CD4-positive, alpha-beta memory T cell (primary cell): ENCODE data around the gene TXNRD2. TPM values are rescaled to one million over a fixed set of nuclear protein-coding genes. Genes with fewer than 3 reads are reported as not detected.
A peak's percentile ranks its signal among the peaks of the same experiment; 100 is the strongest.
"Not testable (repeated sequence)": the region's sequence is repeated elsewhere in the genome, so short reads cannot be mapped to it uniquely, and the experiment has no call there.

ENCODE experiments used
- CTCF ChIA-PET: fragments of 350-600 bp; sonication (Branson Sonifier 250); formaldehyde crosslinking; loops from one replicate; lab custom pipeline; 2021; ENCODE audit warnings: inconsistent platforms; ENCODE audit not compliant: partially characterized antibody; lab: Charles Lee
- POLR2A ChIA-PET: fragments of 350-600 bp; sonication (Branson Sonifier 250); formaldehyde crosslinking; loops from one replicate; lab custom pipeline; 2021; ENCODE audit not compliant: partially characterized antibody; lab: Charles Lee
- DNase-seq, 5 donors: peaks; one replicate each; pipeline versions ENCODE4 v3.0.0 to v3.0.0-alpha.2; 2020 to 2022; ENCODE audit warnings: mixed read lengths in 1 of 5
- H3K27ac ChIP-seq: one replicate; pipeline ENCODE4 v1.7.0; 2013; ENCODE audit warnings: low read depth, low read length
- H3K27me3 ChIP-seq: 2 replicates; pipeline ENCODE4 v1.7.0; 2013; ENCODE audit warnings: mild to moderate bottlenecking, low read length, moderate library complexity; ENCODE audit not compliant: insufficient read depth
- H3K36me3 ChIP-seq: 2 replicates; pipeline ENCODE4 v1.7.0; 2013; ENCODE audit warnings: mild to moderate bottlenecking, low read length, moderate library complexity; ENCODE audit not compliant: insufficient read depth
- H3K4me1 ChIP-seq: 2 replicates; pipeline ENCODE4 v1.7.0; 2013; ENCODE audit warnings: mild to moderate bottlenecking, low read length, moderate library complexity; ENCODE audit not compliant: insufficient read depth
- H3K4me3 ChIP-seq, 2 donors: one replicate each; pipeline ENCODE4 v1.7.0; 2013; ENCODE audit warnings: low read length in 2 of 2, mild to moderate bottlenecking in 1 of 2
- H3K9me3 ChIP-seq, 2 donors: one replicate each; pipeline ENCODE4 v1.7.0; 2013; ENCODE audit warnings: low read length in 2 of 2, control low read depth in 1 of 2; ENCODE audit not compliant: control insufficient read depth in 1 of 2
- H3K27ac Mint-ChIP-seq, 7 donors: one replicate each; pipeline ENCODE4 v1.8.0; 2020 to 2021; ENCODE audit warnings: mixed read lengths in 7 of 7, mild to moderate bottlenecking in 6 of 7, inconsistent platforms in 3 of 7, moderate library complexity in 3 of 7
- H3K27me3 Mint-ChIP-seq, 2 donors: one replicate each; pipeline ENCODE4 v1.8.0; 2020 to 2021; ENCODE audit warnings: mixed read lengths in 2 of 2
- H3K36me3 Mint-ChIP-seq, 2 donors: one replicate each; pipeline ENCODE4 v1.8.0; 2020 to 2021; ENCODE audit warnings: mixed read lengths in 2 of 2, inconsistent platforms in 1 of 2, mild to moderate bottlenecking in 1 of 2
- H3K4me1 Mint-ChIP-seq, 4 donors: one replicate each; pipeline ENCODE4 v1.8.0; 2020 to 2021; ENCODE audit warnings: mixed read lengths in 4 of 4, mild to moderate bottlenecking in 1 of 4
- H3K4me3 Mint-ChIP-seq, 8 donors: one replicate each; pipeline ENCODE4 v1.8.0; 2020 to 2021; ENCODE audit warnings: mixed read lengths in 8 of 8, mild to moderate bottlenecking in 7 of 8, moderate library complexity in 6 of 8, inconsistent platforms in 3 of 8
- H3K9me3 Mint-ChIP-seq, 8 donors: one replicate each; pipeline ENCODE4 v1.8.0; 2020 to 2021; ENCODE audit warnings: mixed read lengths in 8 of 8, mild to moderate bottlenecking in 5 of 8, inconsistent platforms in 3 of 8, moderate library complexity in 1 of 8
- intact Hi-C: fragments of 100-400 bp; cut with micrococcal nuclease; formaldehyde crosslinking; loops from one replicate; pipeline ENCODE4 v1.15.1; 2023
- polyA plus RNA-seq, 2 donors: library from polyadenylated mRNA; unstranded; fragments of 300-500 nt; fragmentation: Illumina TruSeq; gene quantifications; one replicate each; pipeline ENCODE4 v1.2.3, GENCODE V29; 2021
- total RNA-seq, 2 experiments: library from RNA; stranded (reverse); gene quantifications; one replicate each; pipeline ENCODE4 v1.2.3, GENCODE V29; 2021

The TXNRD2 gene
- total and polyA plus RNA-seq, 4 experiments from 2014 or later: 8.5 to 35.9 (median 22.7) TPM

DNA sequence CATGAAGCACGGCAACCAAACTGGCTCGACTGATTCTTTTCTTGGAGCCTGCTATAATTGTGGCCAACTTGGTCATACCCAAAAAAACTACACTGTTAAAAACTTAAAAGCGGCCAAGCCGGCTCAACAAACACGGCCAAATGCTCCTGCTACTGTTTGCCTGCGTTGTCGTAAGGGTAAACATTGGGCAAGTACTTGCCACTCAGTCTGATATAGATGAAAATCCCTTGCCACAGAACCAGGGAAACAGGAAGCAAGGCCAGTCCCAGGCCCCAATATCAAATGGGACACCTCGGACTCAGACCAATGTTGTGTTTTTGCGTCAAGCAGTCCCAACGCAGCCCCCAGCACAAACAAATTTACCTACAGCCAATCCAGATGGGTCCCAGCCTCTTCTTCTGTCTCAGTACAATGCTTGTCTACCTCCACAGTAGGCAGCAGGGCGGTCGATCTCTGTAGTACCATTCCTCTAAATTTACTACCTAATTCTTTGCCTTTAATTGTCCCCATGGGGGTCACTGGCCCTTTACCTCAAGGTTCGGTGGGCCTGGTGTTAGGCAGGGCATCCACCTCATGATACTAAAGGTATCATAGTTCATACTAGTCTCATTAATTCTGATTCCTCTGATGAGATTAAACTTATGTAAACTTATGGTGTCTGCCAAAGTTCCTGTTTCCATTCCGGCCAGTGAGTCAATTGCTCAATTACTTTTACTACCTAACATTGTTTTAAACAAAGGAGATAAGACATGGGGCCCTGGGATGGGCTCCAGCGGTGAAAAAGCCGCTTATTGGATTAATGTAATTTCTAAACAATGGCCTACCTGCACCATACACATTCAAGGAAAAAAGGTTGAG is 3.8 kb downstream of the TXNRD2 start:
- peaks cover 19% of the 10 kb centered on the region for H3K4me1 ChIP-seq
- peaks cover 30 to 35% of the 10 kb centered on the region in 2 donors for H3K36me3 Mint-ChIP-seq
- H3K9me3 ChIP-seq: no peaks in the 10 kb centered on the region
- no peaks in the 10 kb centered on the region for H3K27me3 Mint-ChIP-seq
- peaks cover 12 to 33% (median 24%) of the 10 kb centered on the region in 4 donors for H3K4me1 Mint-ChIP-seq
- peak overlapping the region in 2 of 7 donors; percentile 13 to 65 for H3K27ac Mint-ChIP-seq
- H3K4me3 ChIP-seq: no peak overlapping the region
- DNase-seq: no peak
- POLR2A ChIA-PET: no interaction called here
- intact Hi-C loops: no loop called here
- CTCF ChIA-PET: no interaction called here
- H3K27me3 ChIP-seq: no peaks in the 10 kb centered on the region
- H3K27ac ChIP-seq: no peak overlapping the region
- peak overlapping the region in 1 of 8 donors; percentile 1 for H3K4me3 Mint-ChIP-seq
- peaks cover 4% of the 10 kb centered on the region for H3K36me3 ChIP-seq
- H3K9me3 Mint-ChIP-seq: peaks cover 3 to 20% (median 15%) of the 10 kb centered on the region in 8 donors

GRCh38 chr22:19936513-19936912 is 5.1 kb downstream of the TXNRD2 start:
- Mint-ChIP-seq H3K27ac (no peak overlapping the region), H3K36me3 (peaks cover 30 to 33% of the 10 kb centered on the region in 2 donors), H3K27me3 (no peaks in the 10 kb centered on the region), H3K4me3 (no peak overlapping the region), H3K9me3 (peaks cover 3 to 20% (median 15%) of the 10 kb centered on the region in 8 donors), H3K4me1 (peaks cover 8 to 23% (median 16%) of the 10 kb centered on the region in 4 donors)
- Histone ChIP-seq H3K4me3 (no peak overlapping the region), H3K36me3 (peaks cover 4% of the 10 kb centered on the region), H3K27me3 (no peaks in the 10 kb centered on the region), H3K27ac (no peak overlapping the region), H3K4me1 (peaks cover 12% of the 10 kb centered on the region), H3K9me3 (no peaks in the 10 kb centered on the region)
- ChIA-PET CTCF (no interaction called here), POLR2A (no interaction called here)
- intact Hi-C loops: no loop called here
- DNase-seq: no peak

- Mint-ChIP-seq H3K36me3 (peaks cover 30 to 31% of the 10 kb centered on the region in 2 donors), H3K9me3 (peaks cover 3 to 20% (median 16%) of the 10 kb centered on the region in 8 donors)
- CTCF ChIA-PET: not testable (repeated sequence)
These were observed 6.4 kb downstream of the TXNRD2 start for GRCh38 chr22:19935123-19935718.

DNA sequence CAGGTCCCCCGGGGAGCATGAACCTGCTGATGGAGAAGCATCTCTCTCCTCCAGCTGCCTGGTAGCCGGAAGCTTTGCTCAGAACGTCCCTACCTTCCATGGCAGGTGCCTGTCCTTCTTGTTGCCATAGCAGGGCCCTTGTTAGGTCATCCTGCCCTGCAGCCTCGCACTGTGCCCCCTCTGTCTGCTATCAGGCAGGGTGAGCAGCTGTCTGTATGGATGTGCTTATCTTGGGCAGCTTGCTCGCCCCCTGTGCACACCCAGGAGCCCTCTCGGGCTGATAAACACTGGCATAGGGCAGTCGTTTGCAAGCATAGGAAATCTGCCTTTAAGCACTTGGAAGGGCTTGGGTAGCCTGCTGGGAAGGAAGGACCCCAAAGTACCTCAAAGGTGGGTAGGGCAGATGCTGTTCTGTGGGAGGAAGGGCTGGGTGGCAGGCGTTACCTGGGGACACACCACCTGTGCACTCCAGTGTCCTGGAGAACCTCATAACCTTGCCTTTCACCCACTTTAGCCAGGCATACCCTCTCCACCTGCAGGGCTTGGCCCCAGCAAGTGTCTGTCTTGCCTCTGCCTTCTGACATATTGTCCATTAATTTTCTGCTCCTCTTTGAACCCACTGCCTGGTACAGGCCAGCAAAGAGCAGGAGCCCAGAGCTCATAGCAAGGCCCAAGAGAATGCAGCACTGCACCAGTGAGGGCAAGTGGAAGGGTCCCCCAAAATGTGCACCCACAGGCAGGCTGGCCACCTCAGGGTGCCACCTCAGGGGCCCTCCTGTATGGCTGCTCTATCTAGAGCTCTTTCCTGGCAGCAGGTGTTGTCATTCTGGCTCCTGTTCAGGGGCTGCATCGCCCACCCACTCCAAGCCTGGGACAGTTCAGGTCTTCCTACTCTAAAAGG is 8.0 kb downstream of the TXNRD2 start:
- CTCF ChIA-PET: interaction anchor here (1.1 kb wide), 1 partner anchor 14 kb away, joined by 4 read pairs; no protein-coding TSS in a partner anchor
- Mint-ChIP-seq H3K9me3 (peaks cover 3 to 20% (median 16%) of the 10 kb centered on the region in 8 donors), H3K4me1 (peaks cover 4 to 9% (median 6%) of the 10 kb centered on the region in 4 donors), H3K27ac (peak overlapping the region in 1 of 7 donors; percentile 84), H3K4me3 (no peak overlapping the region), H3K36me3 (peaks cover 29 to 30% of the 10 kb centered on the region in 2 donors), H3K27me3 (no peaks in the 10 kb centered on the region)
- Histone ChIP-seq H3K27me3 (no peaks in the 10 kb centered on the region), H3K4me3 (no peak overlapping the region), H3K36me3 (peaks cover 4% of the 10 kb centered on the region), H3K27ac (no peak overlapping the region), H3K9me3 (no peaks in the 10 kb centered on the region), H3K4me1 (no peaks in the 10 kb centered on the region)
- intact Hi-C loops: no loop called here
- no peak for DNase-seq
- POLR2A ChIA-PET: interaction anchor here (1.7 kb wide), 1 partner anchor 8 kb away, joined by 3 read pairs; the partner anchor contains the start of genes COMT and TXNRD2

More at GRCh38 chr22:19935123-19935718, 6.4 kb downstream of the TXNRD2 start:
- H3K27me3 Mint-ChIP-seq, DNase-seq, POLR2A ChIA-PET, H3K4me1 ChIP-seq, H3K36me3 ChIP-seq, H3K27ac ChIP-seq, H3K9me3 ChIP-seq, H3K27ac Mint-ChIP-seq, H3K4me3 Mint-ChIP-seq, H3K4me3 ChIP-seq, intact Hi-C loops, H3K27me3 ChIP-seq: not testable (repeated sequence)
- H3K4me1 Mint-ChIP-seq: peaks cover 6 to 15% (median 9%) of the 10 kb centered on the region in 4 donors

DNA sequence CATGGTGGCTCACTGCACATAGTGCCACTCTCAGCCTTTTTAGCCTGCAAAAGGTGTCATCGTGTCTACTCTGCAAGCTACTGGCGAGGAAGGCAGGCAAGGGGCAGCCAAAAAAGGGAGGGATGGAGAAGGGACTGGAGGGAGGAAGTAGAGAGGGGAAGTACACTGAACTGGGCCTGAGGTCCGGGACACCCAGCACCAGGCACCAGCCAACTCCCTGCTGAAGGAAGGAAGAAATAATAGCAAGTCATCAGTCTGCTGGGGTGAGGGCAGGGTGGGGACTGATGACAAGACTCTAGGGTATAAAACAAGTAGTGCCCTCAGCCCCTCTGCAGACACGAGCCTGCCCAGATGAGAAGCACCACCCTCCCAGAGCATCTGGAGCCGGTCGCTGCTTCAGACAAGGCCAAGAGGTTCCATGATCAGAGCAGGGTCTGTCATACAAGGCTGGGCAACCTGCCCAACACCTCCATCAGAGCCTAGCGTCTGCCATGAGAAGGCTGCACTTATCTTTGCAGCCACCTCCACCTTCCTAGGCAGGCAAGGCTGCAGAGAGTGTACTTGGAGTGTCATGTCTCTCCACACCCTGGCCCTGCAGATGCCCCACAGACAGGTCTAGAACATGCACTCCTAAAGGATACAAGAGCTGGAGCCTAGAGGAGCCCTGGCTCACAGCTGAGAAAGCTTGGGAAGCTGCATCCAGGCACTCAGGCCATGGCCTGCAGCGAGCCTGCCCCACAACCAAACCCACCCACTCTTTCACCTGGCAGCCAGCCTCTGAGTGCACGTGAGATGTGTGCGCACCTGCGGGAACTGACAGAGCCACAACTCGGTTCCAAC is 9.0 kb downstream of the TXNRD2 start:
- ChIA-PET CTCF (no interaction called here), POLR2A (interaction anchor here (1.7 kb wide), 1 partner anchor 9 kb away, joined by 3 read pairs; the partner anchor contains the start of genes COMT and TXNRD2)
- H3K4me3 Mint-ChIP-seq: no peak overlapping the region
- peaks cover 3 to 20% (median 16%) of the 10 kb centered on the region in 8 donors for H3K9me3 Mint-ChIP-seq
- no peak overlapping the region for H3K4me3 ChIP-seq
- H3K9me3 ChIP-seq: no peaks in the 10 kb centered on the region
- H3K4me1 ChIP-seq: no peaks in the 10 kb centered on the region
- no peak overlapping the region for H3K27ac Mint-ChIP-seq
- peaks cover 2% of the 10 kb centered on the region for H3K36me3 ChIP-seq
- no peak overlapping the region for H3K27ac ChIP-seq
- no peaks in the 10 kb centered on the region for H3K27me3 ChIP-seq
- peaks cover 4 to 8% (median 6%) of the 10 kb centered on the region in 4 donors for H3K4me1 Mint-ChIP-seq
- no peaks in the 10 kb centered on the region for H3K27me3 Mint-ChIP-seq
- intact Hi-C loops: no loop called here
- no peak for DNase-seq
- H3K36me3 Mint-ChIP-seq: peaks cover 25 to 26% of the 10 kb centered on the region in 2 donors

GRCh38 chr22:19931514-19931913 is 10.1 kb downstream of the TXNRD2 start:
- POLR2A ChIA-PET: no interaction called here
- CTCF ChIA-PET: interaction anchor here (0.7 kb wide), 1 partner anchor 19 kb away, joined by 4 read pairs; no protein-coding TSS in a partner anchor
- no peak overlapping the region for H3K4me3 Mint-ChIP-seq
- Histone ChIP-seq H3K27me3 (no peaks in the 10 kb centered on the region), H3K36me3 (no peaks in the 10 kb centered on the region), H3K27ac (no peak overlapping the region), H3K9me3 (no peaks in the 10 kb centered on the region), H3K4me3 (no peak overlapping the region), H3K4me1 (no peaks in the 10 kb centered on the region)
- H3K27me3 Mint-ChIP-seq: no peaks in the 10 kb centered on the region
- H3K9me3 Mint-ChIP-seq: peaks cover 1 to 14% (median 12%) of the 10 kb centered on the region in 8 donors
- peaks cover 3 to 6% (median 5%) of the 10 kb centered on the region in 4 donors for H3K4me1 Mint-ChIP-seq
- intact Hi-C loops: no loop called here
- DNase-seq: no peak
- peak overlapping the region in 1 of 7 donors; percentile 22 for H3K27ac Mint-ChIP-seq
- H3K36me3 Mint-ChIP-seq: peaks cover 14 to 18% of the 10 kb centered on the region in 2 donors
